B cell (primary cell): ENCODE results near the gene COX7A1. TPM values are rescaled to one million over a fixed set of nuclear protein-coding genes. Genes with fewer than 3 reads are reported as not detected.

Experiments
- ATAC-seq: fragments of 200-7000 bp; cut with Tn5 transposase; one replicate; pipeline ENCODE4 v1.10.0; 2021; ENCODE audit warnings: low read depth, mild to moderate bottlenecking, moderate number of reproducible peaks, moderate library complexity
- CTCF ChIA-PET: fragments of 350-600 bp; sonication (Branson Sonifier 250); formaldehyde crosslinking; loops from one replicate; lab custom pipeline; 2021; ENCODE audit warnings: antibody characterized with exemption, inconsistent platforms; lab: Charles Lee
- POLR2A ChIA-PET: fragments of 350-600 bp; sonication (Branson Sonifier 250); formaldehyde crosslinking; loops from one replicate; lab custom pipeline; 2021; ENCODE audit warnings: antibody characterized with exemption; lab: Charles Lee
- DNase-seq: peaks from one replicate; pipeline ENCODE4 v3.0.0; 2013
- H2AFZ ChIP-seq: 2 replicates; pipeline ENCODE4 v1.6.1; 2012; ENCODE audit warnings: mild to moderate bottlenecking, low read depth, low read length; ENCODE audit not compliant: insufficient read depth, poor library complexity, severe bottlenecking
- H3K27ac ChIP-seq, 2 donors: 1 replicate in 1 of 2; 2 replicates in 1 of 2; pipeline ENCODE4 v1.5.1; 2012 to 2013; ENCODE audit warnings: low read length in 2 of 2, mild to moderate bottlenecking in 2 of 2, moderate library complexity in 1 of 2
- H3K27me3 ChIP-seq, 4 experiments: fragments of 200-600 bp in 1 of 4; sonication (generic) in 1 of 4; replicated peaks in 1 of 4; 1 replicate in 2 of 4; 2 replicates in 2 of 4; pipeline versions ENCODE4 v1.6.1 to v1.7.0; 2013 to 2016; ENCODE audit warnings: low read length in 3 of 4, mild to moderate bottlenecking in 2 of 4, mixed read lengths in 1 of 4, moderate library complexity in 1 of 4; ENCODE audit not compliant: insufficient read depth in 4 of 4, control insufficient read depth in 3 of 4; ENCODE audit errors: control extremely low read depth in 1 of 4
- H3K36me3 ChIP-seq, 2 experiments: replicated peaks in 1 of 2; 1 replicate in 1 of 2; 2 replicates in 1 of 2; pipeline versions ENCODE4 v1.6.1 to v1.7.1; 2013; ENCODE audit warnings: low read length in 1 of 2; ENCODE audit not compliant: insufficient read depth in 2 of 2, control insufficient read depth in 1 of 2; ENCODE audit errors: control extremely low read depth in 1 of 2, extremely low read depth in 1 of 2
- H3K4me1 ChIP-seq, 2 donors: fragments of 200-600 bp in 1 of 2; sonication (generic) in 1 of 2; 1 replicate in 1 of 2; 2 replicates in 1 of 2; pipeline versions ENCODE4 v1.5.1 to v1.6.1; 2013 to 2017; ENCODE audit warnings: low read length in 2 of 2; ENCODE audit not compliant: control insufficient read depth in 2 of 2, insufficient read depth in 2 of 2
- H3K4me2 ChIP-seq: replicated peaks from 2 replicates; pipeline ENCODE3; 2012; ENCODE audit warnings: mild to moderate bottlenecking, low read depth, low read length; ENCODE audit not compliant: poor library complexity, severe bottlenecking
- H3K4me3 ChIP-seq, 5 experiments: fragments of 200-600 bp in 1 of 5; sonication (generic) in 1 of 5; 1 replicate in 3 of 5; 2 replicates in 2 of 5; pipeline versions ENCODE4 v1.5.1 to v1.7.0; 2011 to 2016; ENCODE audit warnings: low read length in 4 of 5, mild to moderate bottlenecking in 4 of 5, low read depth in 2 of 5, control low read depth in 1 of 5, moderate library complexity in 1 of 5; ENCODE audit not compliant: insufficient read depth in 1 of 5; ENCODE audit errors: control extremely low read depth in 1 of 5, extremely low read depth in 1 of 5
- H3K79me2 ChIP-seq: fragments of 200-600 bp; sonication (generic); one replicate; pipeline ENCODE4 v1.6.0; 2016; ENCODE audit warnings: low read length; ENCODE audit not compliant: control insufficient read depth, insufficient read depth
- H3K9ac ChIP-seq: fragments of 200-600 bp; sonication (generic); 2 replicates; pipeline ENCODE4 v1.6.1; 2017; ENCODE audit warnings: mild to moderate bottlenecking, low read length, moderate library complexity
- H3K9me3 ChIP-seq, 3 donors: one replicate each; pipeline versions ENCODE4 v1.6.1 to v1.7.1; 2013; ENCODE audit warnings: low read length in 2 of 3; ENCODE audit not compliant: control insufficient read depth in 2 of 3, insufficient read depth in 1 of 3; ENCODE audit errors: control extremely low read depth in 1 of 3
- H4K20me1 ChIP-seq: 2 replicates; pipeline ENCODE4 v1.6.0; 2012; ENCODE audit warnings: mild to moderate bottlenecking, low read length; ENCODE audit not compliant: insufficient read depth, control insufficient read depth, poor library complexity, severe bottlenecking
- H3K27ac Mint-ChIP-seq: one replicate; pipeline ENCODE4 v1.8.0; 2021; ENCODE audit warnings: mixed read lengths
- H3K27me3 Mint-ChIP-seq: one replicate; pipeline ENCODE4 v1.8.0; 2021; ENCODE audit warnings: mixed read lengths
- H3K4me1 Mint-ChIP-seq: one replicate; pipeline ENCODE4 v1.8.0; 2021; ENCODE audit warnings: mixed read lengths
- H3K4me3 Mint-ChIP-seq: one replicate; pipeline ENCODE4 v1.8.0; 2021; ENCODE audit warnings: mixed read lengths
- H3K9me3 Mint-ChIP-seq: one replicate; pipeline ENCODE4 v1.8.0; 2022; ENCODE audit warnings: mixed read lengths; ENCODE audit not compliant: insufficient read depth
- CTCF ChIP-seq: fragments of 200-600 bp; IDR thresholded peaks from one replicate; pipeline ENCODE4 v1.8.0; 2022; ENCODE audit warnings: antibody characterized with exemption, mild to moderate bottlenecking
- EZH2 ChIP-seq: IDR thresholded peaks from 2 replicates; pipeline ENCODE4 v1.6.1; 2012; ENCODE audit warnings: borderline replicate concordance, low read depth, mild to moderate bottlenecking, moderate library complexity, low read length; ENCODE audit not compliant: insufficient read depth, poor library complexity, severe bottlenecking
- WGBS: methylation state at CpG from one replicate; pipeline ENCODE4 v1.1.5; 2013; ENCODE audit warnings: missing lambda C conversion rate; ENCODE audit not compliant: insufficient coverage; 5-methylcytosine and 5-hydroxymethylcytosine counted together
- intact Hi-C: fragments of 100-400 bp; cut with micrococcal nuclease; formaldehyde crosslinking; loops from one replicate; pipeline ENCODE4 v1.10.0; 2022
- polyA plus RNA-seq: library from polyadenylated mRNA; depleted of rRNA; stranded (reverse); fragments of >200 nt; gene quantifications from 2 replicates; pipeline ENCODE4 v1.2.3, GENCODE V29; 2012
- total RNA-seq, 2 donors: library from RNA; stranded (reverse); fragments of 120-200 nt in 1 of 2; gene quantifications; 1 replicate in 1 of 2; 2 replicates in 1 of 2; pipeline versions ENCODE4 v1.2.3 to v1.2.4, GENCODE V29; 2013 to 2022

The COX7A1 gene
- total and polyA plus RNA-seq, 2 donors (not counting 1 experiment from before 2014, with no cell fraction given): not detected

- Mint-ChIP-seq H3K9me3 (no peaks in the 10 kb centered on the region), H3K27ac (no peak overlapping the region), H3K4me3 (no peak overlapping the region), H3K4me1 (no peaks in the 10 kb centered on the region), H3K27me3 (no peaks in the 10 kb centered on the region)
- WGBS: 98% methylated on average over 11 of the region's 12 CpGs
- no peaks in the 10 kb centered on the region for H3K36me3 ChIP-seq
- no peak overlapping the region for H3K4me2 ChIP-seq
- H3K9ac ChIP-seq: no peak overlapping the region
- no peaks in the 10 kb centered on the region for H3K4me1 ChIP-seq
- no peak overlapping the region for H2AFZ ChIP-seq
- POLR2A ChIA-PET: no interaction called here
- no peak overlapping the region for H3K27ac ChIP-seq
- CTCF ChIA-PET: interaction anchor here (1.4 to 1.6 kb wide), 2 partner anchors 14 to 50 kb away, joined by 4 to 7 read pairs; partner anchors contain the start of gene THAP8
- no peaks in the 10 kb centered on the region for H3K27me3 ChIP-seq
- DNase-seq (no peak), ATAC-seq (no peak)
- intact Hi-C loops: no loop called here
- no peak overlapping the region for H3K4me3 ChIP-seq
- H4K20me1 ChIP-seq: no peaks in the 10 kb centered on the region
- no peaks in the 10 kb centered on the region for H3K79me2 ChIP-seq
- peaks cover 0 to 6% (median 0%) of the 10 kb centered on the region in 3 donors for H3K9me3 ChIP-seq
- TF ChIP-seq EZH2: no peak
- TF ChIP-seq CTCF: no peak
These were observed 48.2 kb downstream of the COX7A1 start for GRCh38 chr19:36103842-36104552.

- Histone ChIP-seq H3K36me3 (no peaks in the 10 kb centered on the region), H3K4me1 (no peaks in the 10 kb centered on the region), H2AFZ (no peak overlapping the region), H3K27me3 (no peaks in the 10 kb centered on the region), H3K4me3 (no peak overlapping the region), H3K9ac (no peak overlapping the region), H3K4me2 (no peak overlapping the region), H3K79me2 (no peaks in the 10 kb centered on the region), H3K27ac (no peak overlapping the region), H3K9me3 (peaks cover 0 to 6% (median 0%) of the 10 kb centered on the region in 3 donors), H4K20me1 (no peaks in the 10 kb centered on the region)
- 96% methylated on average over 24 of the region's 24 CpGs for WGBS
- ATAC-seq (no peak), DNase-seq (no peak)
- Mint-ChIP-seq H3K27me3 (no peaks in the 10 kb centered on the region), H3K27ac (no peak overlapping the region), H3K9me3 (no peaks in the 10 kb centered on the region), H3K4me1 (no peaks in the 10 kb centered on the region), H3K4me3 (no peak overlapping the region)
- intact Hi-C loops: no loop called here
- ChIA-PET CTCF (interaction anchor here (1.4 to 1.6 kb wide), 2 partner anchors 15 to 49 kb away, joined by 4 to 7 read pairs; partner anchors contain the start of gene THAP8), POLR2A (no interaction called here)
- no peak for TF ChIP-seq EZH2
- TF ChIP-seq CTCF: no peak
These were observed 49.1 kb downstream of the COX7A1 start for GRCh38 chr19:36103040-36103626.
